ENCODE results near the gene ADORA2B. TPM values are rescaled to one million over a fixed set of nuclear protein-coding genes. Genes with fewer than 3 reads are reported as not detected.
"Not testable (repeated sequence)": the region's sequence is repeated elsewhere in the genome, so short reads cannot be mapped to it uniquely, and the experiment has no call there.

Gene ADORA2B
- total RNA-seq, 1 donor from 2014 or later = 6.4 TPM

DNA sequence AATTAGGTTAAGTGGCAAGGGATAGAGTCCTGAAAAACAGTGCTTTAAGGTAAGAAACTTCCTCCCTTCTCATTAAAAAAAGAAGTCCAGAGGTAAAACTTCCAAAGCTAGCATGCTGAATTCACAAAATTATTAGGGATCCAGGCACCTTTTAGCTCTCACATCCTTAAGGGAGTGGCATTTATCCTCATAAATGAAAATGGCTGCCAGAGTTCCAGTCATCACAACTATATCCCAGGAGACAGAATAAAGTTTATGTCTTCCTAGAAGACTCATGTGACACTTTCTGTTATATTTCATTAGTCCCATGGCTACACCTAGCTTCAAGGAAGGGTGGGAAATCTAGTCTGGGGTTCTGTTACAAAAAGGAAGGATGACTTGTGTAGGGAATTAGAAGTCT, 23.3 kb upstream of the ADORA2B start:
- DNase-seq (ENCODE audit: low read depth in 2 of 2) = no peak

DNA sequence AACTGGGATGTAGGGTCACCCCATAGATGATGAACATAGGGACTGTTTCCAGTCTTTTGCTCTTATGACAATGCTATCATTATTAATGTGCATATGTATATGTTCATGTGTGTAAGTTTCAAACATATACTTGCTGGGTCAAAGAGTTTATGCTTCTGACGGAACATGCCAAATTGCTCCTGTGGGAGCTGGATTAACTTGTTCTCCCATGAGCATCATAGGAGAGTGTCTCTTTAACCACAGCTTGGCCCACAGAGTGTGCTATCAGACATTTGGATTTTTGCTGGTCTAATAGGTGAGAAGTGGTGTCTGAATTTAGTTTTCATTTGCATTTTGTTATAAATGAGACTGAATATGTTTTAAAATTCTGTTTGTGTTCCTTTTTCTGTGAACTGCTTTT, 22.3 kb upstream of the ADORA2B start:
- no peak for DNase-seq (ENCODE audit: low read depth in 2 of 2)

DNA sequence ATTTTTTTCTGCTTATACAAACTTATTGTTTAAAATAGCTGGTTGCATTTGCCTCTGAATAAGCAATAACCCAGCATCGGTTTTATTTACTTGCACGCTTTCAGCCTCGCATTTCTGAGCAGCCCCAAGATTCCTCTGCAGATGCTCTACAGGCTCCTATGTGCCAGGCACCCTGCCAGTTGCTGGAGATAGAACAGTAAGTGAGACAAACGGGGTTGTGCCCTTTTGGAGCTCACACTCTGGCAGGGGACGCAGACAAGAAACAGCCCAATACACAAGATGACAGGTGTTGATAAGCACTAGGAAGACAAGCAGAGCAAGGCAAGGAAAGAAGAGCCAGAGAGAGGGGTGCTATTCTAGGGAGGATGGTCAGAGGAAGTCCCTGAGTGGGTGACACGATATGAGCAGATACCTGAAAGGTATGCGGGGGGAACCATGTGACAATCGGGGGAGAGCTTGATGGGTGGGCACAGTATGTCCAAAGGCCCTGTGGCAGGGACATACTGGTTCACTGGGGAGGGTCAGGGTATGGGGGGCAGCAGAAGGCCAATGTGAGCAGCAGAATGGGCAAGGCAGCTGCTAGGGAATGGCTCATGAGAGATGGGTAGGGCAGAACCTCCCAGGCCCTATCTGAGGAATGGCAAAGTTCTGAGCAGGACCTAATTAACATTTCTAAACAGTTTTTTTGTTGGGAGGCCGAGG, 18.7 kb upstream of the ADORA2B start:
- no peak for DNase-seq (ENCODE audit: low read depth in 2 of 2)

DNA sequence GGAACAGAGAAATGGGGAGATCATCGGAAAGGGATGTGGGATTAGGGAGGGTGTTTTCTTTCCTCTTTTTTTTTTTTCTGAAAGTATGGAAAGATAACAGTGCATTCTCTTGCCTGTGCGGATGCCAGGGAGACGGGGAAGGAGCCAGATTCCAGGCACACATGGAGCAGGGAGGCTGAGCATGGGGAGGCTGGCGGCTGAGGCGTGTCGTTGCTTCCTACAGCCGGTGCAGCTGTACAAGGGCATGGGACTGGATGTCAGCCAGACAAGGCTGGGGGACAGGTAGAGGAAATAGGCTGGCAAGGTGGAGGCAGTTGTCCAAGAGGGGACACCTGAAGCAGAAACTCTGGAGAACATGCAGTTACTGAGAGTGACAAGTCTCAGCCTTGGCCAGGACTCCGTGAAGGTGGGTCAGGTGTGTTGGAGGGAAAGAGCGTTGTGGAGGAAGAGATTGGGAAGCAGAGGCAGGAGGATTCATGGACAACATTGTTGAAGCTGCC, 16.6 kb upstream of the ADORA2B start:
- DNase-seq (ENCODE audit: low read depth in 2 of 2) = no peak

DNA sequence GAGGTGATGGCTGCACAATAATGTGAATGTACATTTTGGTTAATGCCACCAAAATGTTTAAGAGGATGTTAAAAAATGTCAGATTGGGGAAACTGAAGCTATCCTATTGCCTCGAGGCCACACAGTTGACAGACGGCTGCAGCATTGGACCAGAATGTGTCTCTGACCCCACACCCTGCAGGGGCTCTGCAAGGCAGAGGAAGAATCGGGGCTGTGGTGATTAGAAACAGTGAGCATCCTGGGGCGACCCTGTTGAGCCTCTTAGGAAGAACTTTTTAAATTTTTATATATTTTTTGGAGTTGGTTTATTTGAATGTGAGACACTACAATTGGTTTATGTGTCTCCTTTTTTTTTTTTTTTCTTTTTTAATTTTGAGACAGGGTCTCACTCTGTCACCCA, 15.0 kb upstream of the ADORA2B start:
- DNase-seq (ENCODE audit: low read depth in 2 of 2) = no peak

DNA sequence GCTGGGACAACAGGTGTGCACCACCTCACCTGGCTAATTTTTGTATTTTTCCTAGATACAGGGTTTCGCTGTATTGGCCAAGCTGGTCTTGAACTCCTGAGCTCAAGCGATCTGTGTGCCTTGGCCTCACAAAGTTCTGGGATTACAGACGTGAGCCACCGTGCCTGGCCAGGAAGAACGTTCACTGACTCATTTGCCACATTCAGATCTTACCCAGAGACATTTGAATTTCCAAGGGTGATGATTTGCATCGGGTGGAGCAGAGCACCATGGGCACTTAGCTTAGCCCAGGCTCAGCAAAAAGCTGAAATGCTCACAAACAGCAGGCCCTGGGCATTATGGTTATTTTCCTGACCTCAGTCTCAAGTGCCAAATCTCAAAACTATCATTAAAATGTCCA, 14.5 kb upstream of the ADORA2B start:
- DNase-seq (ENCODE audit: low read depth in 2 of 2) = no peak

DNA sequence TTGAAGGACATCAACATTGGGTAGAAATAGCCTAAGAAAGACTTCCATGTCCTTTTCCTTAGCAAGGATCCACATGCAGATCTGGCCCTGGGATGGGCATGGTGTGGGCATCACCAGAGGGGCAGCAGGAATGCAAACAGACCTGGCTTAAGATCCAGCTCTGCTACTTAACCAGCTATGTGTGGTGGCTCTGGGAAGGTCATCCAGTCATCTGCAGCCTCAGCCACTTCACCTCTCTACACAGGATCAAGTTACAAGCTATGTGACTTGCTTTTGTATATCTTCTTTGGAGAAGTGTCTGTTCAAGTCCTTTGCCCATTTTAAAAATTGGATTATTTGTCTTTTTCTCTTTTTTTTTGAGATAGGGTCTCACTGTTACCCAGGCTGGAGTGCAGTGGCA, 13.5 kb upstream of the ADORA2B start:
- no peak for DNase-seq (ENCODE audit: low read depth in 2 of 2)

DNA sequence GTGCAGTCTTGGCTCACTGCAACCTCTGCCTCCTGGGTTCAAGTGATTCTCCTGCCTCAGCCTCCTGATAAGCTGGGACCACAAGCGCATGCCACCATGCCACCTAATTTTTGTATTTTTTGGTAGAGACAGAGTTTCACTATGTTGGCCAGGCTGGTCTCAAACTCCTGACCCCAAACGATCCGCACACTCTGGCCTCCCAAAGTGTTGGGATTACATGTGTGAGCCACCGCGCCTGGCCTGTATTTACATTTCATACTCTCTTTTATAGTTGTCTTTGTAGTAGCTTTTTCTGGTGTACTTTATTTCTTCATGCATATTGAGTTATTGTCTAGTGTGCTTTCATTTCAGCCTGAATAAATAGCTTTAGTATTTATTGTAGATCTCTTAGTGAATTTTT, 10.1 kb upstream of the ADORA2B start:
- no peak for DNase-seq (ENCODE audit: low read depth in 2 of 2)

DNA sequence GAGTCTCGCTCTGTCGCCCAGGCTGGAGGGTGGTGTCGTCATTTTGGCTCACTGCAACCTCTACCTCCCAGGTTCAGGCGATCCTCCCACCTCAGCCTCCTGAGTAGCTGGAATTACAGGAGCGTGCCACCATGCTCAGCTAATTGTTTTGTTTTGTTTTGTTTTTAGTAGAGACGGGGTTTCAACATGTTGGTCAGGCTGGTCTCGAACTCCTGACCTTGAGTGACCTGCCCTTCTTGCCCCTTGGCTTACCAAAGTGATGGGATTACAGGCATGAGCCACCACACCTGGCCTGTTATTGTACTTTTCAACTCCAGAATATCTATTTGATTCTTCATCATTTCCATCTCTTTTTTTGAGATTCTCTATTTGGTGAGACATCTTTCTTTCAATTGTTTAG, 9.0 kb upstream of the ADORA2B start:
- no peak for DNase-seq (ENCODE audit: low read depth in 2 of 2)

DNA sequence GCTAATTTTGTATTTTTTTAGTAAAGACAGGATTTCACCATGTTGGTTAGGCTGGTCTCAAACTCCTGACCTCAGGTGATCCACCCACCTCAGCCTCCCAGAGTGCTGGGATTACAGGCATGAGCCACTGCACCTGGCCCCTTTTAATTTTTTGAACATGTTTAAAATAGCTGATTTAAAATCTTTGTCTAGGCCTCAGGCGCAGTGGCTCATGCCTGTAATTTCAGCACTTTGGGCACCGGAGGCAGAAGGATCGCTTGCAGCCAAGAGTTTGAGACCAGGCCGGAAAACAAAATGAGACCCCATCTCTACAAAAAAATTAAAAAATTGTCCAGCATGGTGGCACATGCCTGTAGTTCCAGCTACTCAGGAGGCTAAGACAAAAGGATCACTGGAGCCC, 8.4 kb upstream of the ADORA2B start:
- not testable (repeated sequence) for DNase-seq (ENCODE audit: low read depth in 2 of 2)

DNA sequence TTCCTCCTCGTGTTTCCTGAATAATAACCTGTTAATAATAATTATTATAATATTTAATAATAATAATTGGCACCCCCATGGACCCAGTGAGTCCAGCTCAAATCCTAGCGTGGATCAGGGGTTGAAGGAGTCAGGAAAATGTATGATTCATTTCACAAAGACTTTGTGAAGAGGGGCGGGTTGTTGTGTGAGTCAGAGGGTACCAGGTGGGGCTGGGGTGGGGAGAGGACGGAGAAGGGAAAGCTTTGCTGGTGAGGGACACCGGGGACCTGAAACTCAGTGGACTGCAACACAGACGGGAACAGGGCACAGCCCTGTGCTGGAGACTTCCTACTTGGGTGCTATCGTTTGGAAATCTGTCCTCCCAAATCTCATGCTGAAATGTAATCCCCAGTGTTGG, 3.1 kb upstream of the ADORA2B start:
- DNase-seq (ENCODE audit: low read depth in 2 of 2) = no peak

DNA sequence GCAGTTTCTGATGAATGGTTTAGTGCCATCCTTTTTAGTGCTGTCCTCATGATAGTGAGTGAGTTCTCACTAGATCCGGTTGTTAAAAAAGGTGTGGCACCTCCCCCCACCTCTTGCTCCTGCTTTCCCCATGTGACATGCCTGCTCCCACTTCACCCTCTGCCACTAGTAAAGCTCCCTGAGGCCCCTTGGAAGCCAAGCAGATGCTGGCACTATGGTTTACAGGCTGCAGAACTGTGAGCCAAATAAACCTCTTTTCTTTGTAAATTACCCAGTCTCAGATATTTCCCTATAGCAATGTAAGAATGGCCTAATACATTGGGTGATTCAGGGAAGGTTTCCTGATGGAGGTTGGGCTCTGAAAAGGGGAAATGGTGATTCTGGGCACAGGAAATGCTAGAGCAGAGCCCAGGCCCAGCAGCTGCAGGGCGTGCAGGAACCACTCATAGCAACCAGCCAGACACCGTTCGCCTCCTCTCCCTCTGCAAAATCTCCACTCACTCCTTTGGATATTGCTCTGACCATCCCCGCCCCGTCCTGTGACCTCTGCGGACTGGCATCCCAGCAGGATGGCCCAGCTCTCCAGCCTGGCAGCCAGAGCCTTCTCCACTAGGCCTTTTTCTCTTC, 2.6 kb upstream of the ADORA2B start:
- peak in 1 of 2 donors; percentile 50 for DNase-seq (ENCODE audit: low read depth in 2 of 2)

DNA sequence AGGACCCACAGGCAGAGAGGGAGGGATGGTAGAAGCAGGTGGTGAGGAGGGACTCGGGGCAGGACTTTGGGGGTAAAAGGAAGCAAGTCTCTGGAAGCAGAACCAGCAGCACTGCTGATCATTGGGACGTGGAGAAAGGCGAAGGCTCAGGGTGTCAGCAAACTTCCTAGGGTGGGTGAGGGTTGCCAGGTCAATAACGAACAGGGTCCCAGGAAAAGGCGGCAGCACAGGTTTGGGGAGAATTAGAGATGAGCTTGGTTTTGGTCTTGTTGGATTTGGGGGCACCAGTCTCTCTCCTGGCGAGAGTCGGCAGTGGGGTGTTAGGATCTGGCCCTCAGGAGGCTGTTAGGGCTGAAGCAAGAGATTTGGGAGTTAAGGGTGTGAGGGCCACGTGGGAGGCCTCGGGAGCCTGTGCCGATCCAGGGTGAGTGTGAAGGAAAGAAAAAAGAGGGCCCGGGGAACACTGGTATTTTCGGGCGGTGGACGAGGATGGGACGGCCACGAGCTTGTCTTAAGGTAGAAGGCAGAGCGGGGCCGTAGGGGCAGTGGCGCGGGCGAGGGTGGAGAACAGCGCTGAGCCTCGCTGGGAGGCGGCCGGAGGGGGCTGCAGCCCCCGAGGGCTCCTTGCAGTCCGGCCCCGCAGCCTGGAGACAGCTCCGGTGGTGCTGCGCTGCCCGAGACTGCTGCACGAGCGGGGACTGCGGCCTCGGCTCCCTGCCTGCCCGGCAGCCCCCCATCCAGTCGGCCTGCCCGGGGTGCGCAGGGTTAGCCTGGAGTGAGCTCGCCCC, 765 bp upstream of the ADORA2B start:
- no peak for DNase-seq (ENCODE audit: low read depth in 2 of 2)

DNA sequence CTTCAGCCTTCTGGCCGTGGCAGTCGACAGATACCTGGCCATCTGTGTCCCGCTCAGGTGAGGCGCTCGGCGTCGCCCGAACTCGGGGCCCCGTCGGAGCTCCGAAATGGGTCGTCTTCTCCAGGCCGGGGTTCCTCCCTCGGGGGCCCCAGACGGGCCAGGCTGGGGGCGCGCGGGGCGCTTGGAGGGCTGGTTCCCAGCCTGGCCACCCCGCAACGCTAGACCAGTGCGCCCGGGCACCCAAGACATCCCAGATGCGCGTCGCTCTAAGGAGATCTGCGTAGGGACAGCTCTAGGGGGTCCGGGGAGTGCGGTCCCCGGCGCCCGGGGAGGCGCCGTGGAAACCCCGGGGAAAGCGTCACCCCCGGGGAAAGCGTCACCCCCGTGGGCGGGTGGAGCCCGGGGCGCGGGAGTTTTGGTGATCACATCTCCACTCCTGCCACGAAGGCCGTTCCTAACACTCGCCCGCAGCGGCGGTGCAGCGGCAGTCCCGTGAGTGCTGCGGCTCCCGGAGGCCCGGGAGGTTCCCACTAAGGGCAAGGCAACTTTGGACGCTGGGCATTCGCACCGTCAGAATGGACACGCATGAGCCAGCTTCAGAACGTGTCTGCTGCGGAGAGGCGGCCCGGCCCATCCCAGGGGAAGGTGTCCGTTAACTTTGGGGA, 729 bp downstream of the ADORA2B start:
- peak in 1 of 2 donors; percentile 35 for DNase-seq (ENCODE audit: low read depth in 2 of 2)

DNA sequence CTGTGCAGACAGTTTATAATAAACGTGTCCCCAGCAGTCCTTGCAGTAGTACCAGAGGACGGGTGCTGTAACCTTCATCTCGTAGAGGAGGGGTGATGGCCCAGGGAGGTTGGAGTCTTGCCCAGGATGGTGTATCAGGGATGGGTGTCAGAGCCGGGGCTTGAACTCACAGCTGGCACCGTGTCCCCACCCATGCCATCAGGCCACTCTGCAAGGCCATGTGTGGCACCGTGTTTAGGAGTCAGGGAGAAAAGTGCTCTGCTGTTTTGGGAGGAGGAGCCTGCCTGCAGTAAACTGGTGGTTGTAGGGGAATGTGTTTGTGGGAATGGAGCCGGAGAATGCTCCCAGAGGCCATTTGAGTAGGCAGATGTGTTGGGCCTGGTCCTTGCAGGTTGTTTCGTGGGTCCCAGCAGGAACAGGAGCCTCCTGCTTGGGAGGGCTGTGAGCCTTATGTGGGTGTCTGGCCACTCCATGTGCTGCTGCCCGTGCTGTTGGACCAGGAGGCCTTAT, 1.7 kb downstream of the ADORA2B start:
- no peak for DNase-seq (ENCODE audit: low read depth in 2 of 2)

DNA sequence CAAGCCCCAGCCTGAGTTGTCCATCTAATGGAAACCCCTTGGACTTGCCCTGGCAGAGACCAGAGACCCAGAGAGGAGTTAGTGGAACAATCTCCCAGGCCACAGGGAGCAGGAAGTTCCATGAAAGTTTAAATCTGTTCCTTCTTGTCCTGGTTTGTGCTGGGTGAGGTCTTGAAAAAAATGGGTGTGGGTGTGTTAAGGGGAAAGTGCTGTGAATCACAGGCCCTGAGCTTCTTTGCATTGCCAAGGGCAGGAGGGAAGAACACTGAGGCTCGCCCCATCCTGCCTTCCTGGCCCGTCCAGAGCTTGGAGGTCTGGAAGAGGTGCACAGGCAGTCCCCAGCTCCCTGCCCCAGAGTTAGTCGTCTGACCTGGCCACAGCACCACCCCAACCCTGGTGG, 2.3 kb downstream of the ADORA2B start:
- DNase-seq (ENCODE audit: low read depth in 2 of 2) = no peak

DNA sequence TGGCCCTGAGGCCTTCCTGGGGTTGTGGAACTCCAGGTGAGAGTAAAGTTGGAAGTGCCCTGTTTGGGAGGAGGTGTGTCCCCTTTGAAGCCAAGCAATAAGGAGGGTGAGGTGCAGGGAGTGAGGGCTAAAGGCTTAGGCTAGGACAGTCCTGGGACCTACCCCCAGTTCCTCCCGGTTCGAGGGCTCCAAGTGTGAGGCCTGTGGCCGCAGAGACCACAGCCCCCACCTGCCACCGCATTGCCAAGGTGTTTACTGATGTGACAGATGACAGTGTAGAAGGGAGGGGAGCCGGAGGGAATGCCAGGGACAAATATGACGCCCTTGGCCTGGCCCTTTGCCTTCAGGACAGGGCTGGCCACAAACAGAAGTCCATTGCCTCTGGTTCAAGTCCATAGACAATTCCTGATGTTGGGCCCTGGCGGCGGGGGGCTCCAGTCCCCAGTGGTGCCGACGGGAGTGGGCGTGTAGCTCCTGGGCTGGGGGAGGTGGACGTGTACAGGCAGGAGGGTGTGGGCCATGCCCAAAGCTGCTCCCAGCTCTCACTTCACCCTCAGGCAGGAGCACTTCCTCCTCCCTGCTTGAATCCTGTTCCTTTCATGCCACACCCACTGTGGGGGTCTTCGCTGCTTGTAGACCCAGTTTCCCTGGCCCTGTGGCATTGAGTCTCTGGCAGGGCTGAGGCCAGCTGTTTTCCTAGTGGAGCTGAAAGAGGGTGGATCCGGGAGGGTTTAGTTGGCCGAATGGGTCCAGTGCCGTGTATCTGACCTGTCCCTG, 3.2 kb downstream of the ADORA2B start:
- DNase-seq (ENCODE audit: low read depth in 2 of 2) = no peak

DNA sequence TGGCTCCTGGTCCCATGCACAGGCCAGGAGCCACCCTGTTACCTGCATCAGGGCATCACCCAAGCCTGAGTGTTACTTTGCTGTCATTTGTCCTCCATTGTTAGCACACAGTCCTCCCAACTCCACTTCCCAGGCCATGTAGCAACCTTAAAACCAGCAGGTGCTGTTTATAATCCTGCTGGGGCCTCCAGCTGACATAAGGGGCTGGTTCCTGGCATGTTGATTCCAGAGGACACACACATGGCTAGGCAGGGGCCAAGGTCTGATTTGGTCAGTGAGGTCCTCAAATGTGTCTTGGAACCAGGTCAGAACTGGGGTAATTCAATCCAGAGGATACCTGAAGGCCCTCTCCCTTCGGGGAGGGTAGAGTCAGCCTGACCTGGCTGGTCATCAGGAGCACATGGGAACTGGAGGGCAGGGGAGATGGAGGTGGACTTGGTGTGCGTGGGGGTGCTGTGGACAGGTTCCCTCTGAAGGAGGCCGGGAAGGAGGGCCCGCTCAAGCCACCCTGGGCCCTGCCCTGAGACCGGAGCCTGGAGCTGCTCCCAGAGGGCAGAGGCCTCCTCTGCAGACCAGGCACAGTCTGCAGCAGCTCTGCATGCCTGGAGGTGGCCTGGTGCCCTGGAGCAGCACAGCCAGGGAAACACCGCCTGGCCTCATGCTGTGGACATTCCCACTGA, 6.6 kb downstream of the ADORA2B start:
- no peak for DNase-seq (ENCODE audit: low read depth in 2 of 2)

DNA sequence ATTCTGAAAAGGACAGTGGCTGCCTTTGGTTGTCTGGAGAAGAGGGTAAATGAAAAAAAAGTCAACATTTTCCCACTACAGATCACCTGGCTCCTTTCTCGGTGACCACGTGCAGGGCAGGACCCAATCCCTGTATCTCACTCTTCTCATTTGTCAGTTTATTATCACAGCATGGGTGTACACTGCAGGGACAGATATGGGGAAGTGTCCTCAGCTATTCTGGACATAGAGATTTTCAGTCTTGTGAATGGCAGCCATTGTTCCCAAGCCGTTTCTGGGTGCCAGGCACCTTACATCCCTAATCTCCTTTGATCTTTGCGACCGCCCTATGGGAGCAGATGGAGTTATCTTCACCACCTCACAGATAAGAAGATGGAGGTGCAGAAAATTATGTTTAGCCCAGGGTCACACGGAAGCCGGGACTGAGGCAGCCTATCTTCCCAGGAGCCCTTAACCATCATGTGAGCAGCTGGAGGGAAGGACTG, 7.2 kb downstream of the ADORA2B start:
- DNase-seq (ENCODE audit: low read depth in 2 of 2) = no peak

Measured in dermis microvascular lymphatic vessel endothelial cell (primary cell).